A549 (cell line): ENCODE results near the gene MINDY2.

Experiments
- CEBPB ChIP-seq, 2 experiments: fragments of >200 bp in 1 of 2; sonication (Bioruptor Twin) in 1 of 2; formaldehyde crosslinking in 1 of 2; IDR thresholded peaks; 2 replicates each; pipeline ENCODE4 v1.6.1; 2012 to 2016
- GATA3 ChIP-seq: IDR thresholded peaks from 2 replicates; pipeline ENCODE4 v1.6.1; 2012; ENCODE audit warnings: borderline replicate concordance
- JUN ChIP-seq, 2 experiments: fragments of >200 bp; sonication (Bioruptor Twin); formaldehyde crosslinking; IDR thresholded peaks; 2 replicates in 1 of 2; 3 replicates in 1 of 2; pipeline ENCODE4 v1.6.1; 2016 to 2017
- MAX ChIP-seq: IDR thresholded peaks from 2 replicates; pipeline ENCODE4 v1.6.1; 2012
- NPAS2 ChIP-seq: fragments of 250-450 bp; sonication (Bioruptor Pico); IDR thresholded peaks from 2 replicates; pipeline ENCODE4 v1.8.0; 2022; ENCODE audit warnings: mild to moderate bottlenecking, moderate library complexity, borderline replicate concordance
- PHF8 ChIP-seq: fragments of 200-600 bp; sonication (generic); IDR thresholded peaks from 2 replicates; pipeline ENCODE4 v1.6.1; 2016; ENCODE audit warnings: low read depth, mild to moderate bottlenecking, antibody characterized with exemption, moderate library complexity, borderline replicate concordance
- TF ChIP-seq, protein P1 (sequence below): fragments of >200 bp; sonication (Bioruptor Twin); formaldehyde crosslinking; IDR thresholded peaks from 3 replicates; pipeline ENCODE4 v1.5.1; 2016

DNA sequence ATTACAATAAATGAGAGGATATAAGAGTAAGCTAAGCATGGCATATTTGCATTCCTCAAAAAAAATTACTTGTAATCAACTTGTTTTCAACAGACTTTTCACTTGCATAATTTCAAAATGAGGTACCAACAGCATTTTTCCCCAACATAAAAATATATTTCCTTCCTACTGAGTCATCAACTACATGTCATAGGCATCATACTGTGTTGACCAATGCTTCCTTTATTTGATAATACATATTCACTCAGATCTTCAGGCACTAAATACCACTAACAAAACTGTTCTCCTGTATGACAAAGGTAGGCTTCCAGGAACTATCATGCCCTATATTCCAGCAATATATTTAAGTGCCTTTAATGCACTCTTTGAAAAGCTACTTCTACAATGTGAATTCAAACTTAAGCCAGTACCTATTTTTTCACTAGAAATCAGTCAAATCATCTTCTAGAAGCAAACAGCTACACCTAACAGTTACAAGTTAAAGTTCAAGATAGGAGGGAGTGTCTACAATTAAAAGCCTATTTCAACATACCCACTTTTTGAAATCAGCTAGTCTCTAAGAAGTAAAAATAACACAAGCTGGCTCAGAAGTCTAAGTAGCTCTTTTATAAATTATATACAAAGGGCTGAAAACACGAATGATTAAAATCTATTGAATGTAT is 32.9 kb upstream of the MINDY2 start:
- no peak for TF ChIP-seq JUN (IDR thresholded peaks at IDR 0.05)
- no peak for TF ChIP-seq GATA3
- TF ChIP-seq, protein P1, sequence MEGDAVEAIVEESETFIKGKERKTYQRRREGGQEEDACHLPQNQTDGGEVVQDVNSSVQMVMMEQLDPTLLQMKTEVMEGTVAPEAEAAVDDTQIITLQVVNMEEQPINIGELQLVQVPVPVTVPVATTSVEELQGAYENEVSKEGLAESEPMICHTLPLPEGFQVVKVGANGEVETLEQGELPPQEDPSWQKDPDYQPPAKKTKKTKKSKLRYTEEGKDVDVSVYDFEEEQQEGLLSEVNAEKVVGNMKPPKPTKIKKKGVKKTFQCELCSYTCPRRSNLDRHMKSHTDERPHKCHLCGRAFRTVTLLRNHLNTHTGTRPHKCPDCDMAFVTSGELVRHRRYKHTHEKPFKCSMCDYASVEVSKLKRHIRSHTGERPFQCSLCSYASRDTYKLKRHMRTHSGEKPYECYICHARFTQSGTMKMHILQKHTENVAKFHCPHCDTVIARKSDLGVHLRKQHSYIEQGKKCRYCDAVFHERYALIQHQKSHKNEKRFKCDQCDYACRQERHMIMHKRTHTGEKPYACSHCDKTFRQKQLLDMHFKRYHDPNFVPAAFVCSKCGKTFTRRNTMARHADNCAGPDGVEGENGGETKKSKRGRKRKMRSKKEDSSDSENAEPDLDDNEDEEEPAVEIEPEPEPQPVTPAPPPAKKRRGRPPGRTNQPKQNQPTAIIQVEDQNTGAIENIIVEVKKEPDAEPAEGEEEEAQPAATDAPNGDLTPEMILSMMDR: no peak
- TF ChIP-seq NPAS2 (CRISPR knock-in tag): no peak
- no peak for TF ChIP-seq CEBPB (IDR thresholded peaks at IDR 0.05)
- TF ChIP-seq PHF8: no peak
- TF ChIP-seq MAX: no peak
